K562 (cell line): Measurements from ENCODE around the gene CEP44.

Experiments
- EZH2 ChIP-seq: IDR thresholded peaks from 2 replicates; pipeline ENCODE4 v1.6.1; 2012; ENCODE audit warnings: low read depth, mild to moderate bottlenecking, inconsistent platforms, low read length, borderline replicate concordance
- KAT2B ChIP-seq: IDR thresholded peaks from one replicate; pipeline ENCODE4 v1.6.1; 2012; ENCODE audit warnings: low read depth, mild to moderate bottlenecking, control low read depth, inconsistent platforms, low read length, moderate library complexity
- MTA2 ChIP-seq: fragments of 450-650 bp; IDR thresholded peaks from 2 replicates; pipeline ENCODE4 v1.6.1; 2016; ENCODE audit warnings: low read depth
- PRMT5 ChIP-seq: sonication (generic); formaldehyde crosslinking; IDR thresholded peaks from 2 replicates; pipeline ENCODE4 v1.5.0; 2020; ENCODE audit warnings: missing genetic modification reagents
- RBFOX2 ChIP-seq: fragments of 200-400 bp; formaldehyde crosslinking; IDR thresholded peaks from 2 replicates; pipeline ENCODE4 v1.6.1; 2017; ENCODE audit warnings: low read depth, mild to moderate bottlenecking, low read length, moderate library complexity
- ZNF717 ChIP-seq: fragments of 250-450 bp; sonication (Bioruptor Pico); IDR thresholded peaks from 2 replicates; pipeline ENCODE4 v1.5.0; 2021
- TF ChIP-seq, protein P1 (sequence below), 3 experiments: IDR thresholded peaks in 2 of 3; conservative IDR thresholded peaks in 1 of 3; 2 replicates each; pipeline ENCODE4 v1.5.1; 2011 to 2012; ENCODE audit warnings: low read length in 3 of 3, mild to moderate bottlenecking in 3 of 3, control low read depth in 2 of 3, improper control_type of control experiment in 1 of 3, inconsistent platforms in 1 of 3, low read depth in 1 of 3, mixed read lengths in 1 of 3, moderate library complexity in 1 of 3; ENCODE audit not compliant: insufficient read depth in 2 of 3
- TF ChIP-seq, protein P2 (sequence below): sonication (generic); formaldehyde crosslinking; IDR thresholded peaks from 2 replicates; pipeline ENCODE4 v1.8.1; 2023; ENCODE audit warnings: mild to moderate bottlenecking, missing genetic modification reagents
- TF ChIP-seq, protein P3 (sequence below), 2 experiments: fragments of 450-650 bp in 1 of 2; sonication (generic) in 1 of 2; formaldehyde crosslinking; conservative IDR thresholded peaks; 2 replicates each; pipeline versions ENCODE4 v1.4.0 to v1.8.1; 2020 to 2022; ENCODE audit warnings: mild to moderate bottlenecking in 1 of 2, missing genetic modification reagents in 1 of 2

DNA sequence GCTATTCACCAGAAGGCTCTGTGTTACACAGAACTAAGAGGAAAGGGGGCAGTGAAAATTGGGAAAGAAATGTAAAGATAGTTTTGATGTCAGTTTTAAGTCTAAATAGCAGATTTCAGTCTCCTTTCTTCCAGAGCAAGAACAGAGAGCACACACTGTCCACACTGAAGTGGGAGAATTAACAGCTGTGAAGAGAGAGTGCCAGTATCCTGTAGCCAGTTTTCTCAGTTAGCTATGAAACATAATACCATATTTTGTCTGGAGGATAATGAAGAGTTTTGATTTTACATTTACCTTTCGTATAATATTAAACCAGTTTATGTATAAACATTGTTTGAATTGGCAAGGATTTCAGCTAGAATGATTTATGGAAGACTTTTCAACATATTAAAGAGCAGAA is 35.3 kb upstream of the CEP44 start:
- TF ChIP-seq KAT2B = no peak
- no peak for TF ChIP-seq RBFOX2
- TF ChIP-seq, protein P1, sequence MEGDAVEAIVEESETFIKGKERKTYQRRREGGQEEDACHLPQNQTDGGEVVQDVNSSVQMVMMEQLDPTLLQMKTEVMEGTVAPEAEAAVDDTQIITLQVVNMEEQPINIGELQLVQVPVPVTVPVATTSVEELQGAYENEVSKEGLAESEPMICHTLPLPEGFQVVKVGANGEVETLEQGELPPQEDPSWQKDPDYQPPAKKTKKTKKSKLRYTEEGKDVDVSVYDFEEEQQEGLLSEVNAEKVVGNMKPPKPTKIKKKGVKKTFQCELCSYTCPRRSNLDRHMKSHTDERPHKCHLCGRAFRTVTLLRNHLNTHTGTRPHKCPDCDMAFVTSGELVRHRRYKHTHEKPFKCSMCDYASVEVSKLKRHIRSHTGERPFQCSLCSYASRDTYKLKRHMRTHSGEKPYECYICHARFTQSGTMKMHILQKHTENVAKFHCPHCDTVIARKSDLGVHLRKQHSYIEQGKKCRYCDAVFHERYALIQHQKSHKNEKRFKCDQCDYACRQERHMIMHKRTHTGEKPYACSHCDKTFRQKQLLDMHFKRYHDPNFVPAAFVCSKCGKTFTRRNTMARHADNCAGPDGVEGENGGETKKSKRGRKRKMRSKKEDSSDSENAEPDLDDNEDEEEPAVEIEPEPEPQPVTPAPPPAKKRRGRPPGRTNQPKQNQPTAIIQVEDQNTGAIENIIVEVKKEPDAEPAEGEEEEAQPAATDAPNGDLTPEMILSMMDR (IDR thresholded peaks at IDR 0.05 in 2 of 3, conservative IDR thresholded peaks at IDR 0.05 in 1 of 3; ENCODE audit: insufficient read depth in 2 of 3, low read depth in 1 of 3, low read length in 3 of 3) = no peak
- TF ChIP-seq PRMT5 (CRISPR knock-in tag) = no peak
- TF ChIP-seq, protein P2, sequence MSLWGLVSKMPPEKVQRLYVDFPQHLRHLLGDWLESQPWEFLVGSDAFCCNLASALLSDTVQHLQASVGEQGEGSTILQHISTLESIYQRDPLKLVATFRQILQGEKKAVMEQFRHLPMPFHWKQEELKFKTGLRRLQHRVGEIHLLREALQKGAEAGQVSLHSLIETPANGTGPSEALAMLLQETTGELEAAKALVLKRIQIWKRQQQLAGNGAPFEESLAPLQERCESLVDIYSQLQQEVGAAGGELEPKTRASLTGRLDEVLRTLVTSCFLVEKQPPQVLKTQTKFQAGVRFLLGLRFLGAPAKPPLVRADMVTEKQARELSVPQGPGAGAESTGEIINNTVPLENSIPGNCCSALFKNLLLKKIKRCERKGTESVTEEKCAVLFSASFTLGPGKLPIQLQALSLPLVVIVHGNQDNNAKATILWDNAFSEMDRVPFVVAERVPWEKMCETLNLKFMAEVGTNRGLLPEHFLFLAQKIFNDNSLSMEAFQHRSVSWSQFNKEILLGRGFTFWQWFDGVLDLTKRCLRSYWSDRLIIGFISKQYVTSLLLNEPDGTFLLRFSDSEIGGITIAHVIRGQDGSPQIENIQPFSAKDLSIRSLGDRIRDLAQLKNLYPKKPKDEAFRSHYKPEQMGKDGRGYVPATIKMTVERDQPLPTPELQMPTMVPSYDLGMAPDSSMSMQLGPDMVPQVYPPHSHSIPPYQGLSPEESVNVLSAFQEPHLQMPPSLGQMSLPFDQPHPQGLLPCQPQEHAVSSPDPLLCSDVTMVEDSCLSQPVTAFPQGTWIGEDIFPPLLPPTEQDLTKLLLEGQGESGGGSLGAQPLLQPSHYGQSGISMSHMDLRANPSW (CRISPR knock-in tag) = no peak
- no peak for TF ChIP-seq MTA2
- no peak for TF ChIP-seq ZNF717 (CRISPR knock-in tag)
- TF ChIP-seq, protein P3, sequence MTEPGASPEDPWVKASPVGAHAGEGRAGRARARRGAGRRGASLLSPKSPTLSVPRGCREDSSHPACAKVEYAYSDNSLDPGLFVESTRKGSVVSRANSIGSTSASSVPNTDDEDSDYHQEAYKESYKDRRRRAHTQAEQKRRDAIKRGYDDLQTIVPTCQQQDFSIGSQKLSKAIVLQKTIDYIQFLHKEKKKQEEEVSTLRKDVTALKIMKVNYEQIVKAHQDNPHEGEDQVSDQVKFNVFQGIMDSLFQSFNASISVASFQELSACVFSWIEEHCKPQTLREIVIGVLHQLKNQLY (CRISPR knock-in tag; conservative IDR thresholded peaks at IDR 0.05) = no peak
- TF ChIP-seq EZH2 = no peak
